Peyer's patch (tissue), 4 donors: Measurements from ENCODE around the gene RTP3.

Source experiments
- CTCF ChIP-seq, 6 experiments: fragments of 450-650 bp in 4 of 6; fragments of 200-600 bp in 2 of 6; sonication (generic) in 1 of 6; IDR thresholded peaks; one replicate each; pipeline ENCODE4 v1.5.1; 2017 to 2019; ENCODE audit warnings: antibody characterized with exemption in 6 of 6, mild to moderate bottlenecking in 3 of 6, moderate library complexity in 1 of 6
- POLR2A ChIP-seq, 2 donors: fragments of 450-650 bp; IDR thresholded peaks; one replicate each; pipeline ENCODE4 v1.5.1; 2017; ENCODE audit warnings: antibody characterized with exemption in 2 of 2, mild to moderate bottlenecking in 2 of 2, moderate library complexity in 2 of 2

GRCh38 chr3:46465196-46465520, 32.6 kb upstream of the RTP3 start:
- no peak for TF ChIP-seq CTCF (IDR thresholded peaks at IDR 0.05)
- TF ChIP-seq POLR2A (IDR thresholded peaks at IDR 0.05) = no peak
